Omental fat pad (tissue), 4 donors: ENCODE results near the gene RPS18. TPM values are rescaled to one million over a fixed set of nuclear protein-coding genes. Genes with fewer than 3 reads are reported as not detected.

Experiments used
- ATAC-seq: fragments of 150-250 bp; one replicate; pipeline ENCODE4 v1.9.1; 2016; ENCODE audit warnings: mild to moderate bottlenecking, moderate library complexity; ENCODE audit not compliant: low FRiP score
- DNase-seq: peaks from one replicate; pipeline ENCODE4 v3.0.0-alpha.2; 2019; ENCODE audit warnings: low spot score
- CTCF ChIP-seq, 3 donors: fragments of 450-650 bp; IDR thresholded peaks; one replicate each; pipeline ENCODE4 v1.5.1; 2016 to 2017; ENCODE audit warnings: antibody characterized with exemption in 3 of 3, mild to moderate bottlenecking in 3 of 3, moderate library complexity in 2 of 3
- total RNA-seq, 4 donors: library from RNA; depleted of rRNA; stranded (reverse); fragments of >200 nt; gene quantifications; one replicate each; pipeline ENCODE4 v1.1.0, GENCODE V29; 2016

RPS18 gene
- total RNA-seq, 4 donors from 2014 or later, result 2,708 to 4,129 (median 3,024) TPM

DNA sequence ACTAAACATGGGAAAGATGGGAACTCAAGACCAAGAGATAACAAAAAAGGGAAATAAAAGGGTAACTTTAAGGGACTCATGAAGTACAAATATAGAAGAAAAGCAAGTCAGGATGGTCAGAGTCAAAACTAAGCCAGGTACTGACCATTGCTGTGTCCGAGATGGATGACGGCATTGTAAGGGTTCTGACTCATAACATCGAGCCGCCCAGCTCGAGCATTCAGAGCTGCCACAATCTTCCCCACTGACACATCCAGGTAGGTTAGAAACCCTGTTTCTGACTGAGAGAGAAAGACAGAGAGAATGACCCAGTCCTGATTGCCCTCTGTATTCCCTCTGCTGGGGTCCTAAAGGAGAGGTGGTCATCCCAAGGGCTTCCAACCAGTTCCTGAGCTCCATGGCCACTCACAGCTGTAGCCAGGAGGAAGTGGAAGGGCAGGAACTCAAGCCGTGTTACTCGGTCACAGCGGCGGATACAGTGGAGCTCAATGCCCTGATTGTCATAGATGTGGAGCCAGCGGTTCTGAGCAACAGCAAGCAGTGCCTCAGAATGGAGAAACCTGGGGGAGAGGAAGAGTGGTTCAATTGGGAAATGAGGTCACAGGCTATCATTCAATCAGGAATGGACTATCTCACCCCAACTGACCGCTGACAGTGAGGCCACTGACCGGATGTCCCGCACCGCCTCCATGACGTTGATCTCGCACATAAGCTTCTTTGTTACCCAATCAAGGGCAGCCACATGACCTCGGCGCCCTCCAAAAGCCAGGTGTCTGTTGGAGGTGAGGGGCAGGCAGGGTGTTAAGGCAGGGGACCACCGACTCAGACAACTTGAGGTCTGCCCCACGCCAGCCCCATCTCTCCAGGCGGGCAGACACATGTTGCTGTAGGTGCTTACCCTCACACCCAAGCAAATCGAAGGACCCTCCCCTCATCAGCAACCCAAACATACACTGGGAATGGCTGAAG lies 15.4 kb downstream of the RPS18 start:
- ATAC-seq, result no peak
- no peak for TF ChIP-seq CTCF (IDR thresholded peaks at IDR 0.05)
- no peak for DNase-seq

GRCh38 chr6:33288141-33288920 lies 16.5 kb downstream of the RPS18 start:
- no peak for TF ChIP-seq CTCF (IDR thresholded peaks at IDR 0.05)
- DNase-seq (no peak), ATAC-seq (no peak)

GRCh38 chr6:33288921-33289783 lies 17.3 kb downstream of the RPS18 start, which contains the start of the genes PFDN6 and WDR46:
Gene PFDN6, plus strand, starts transcription at chr6:33289601. Its CDS starts 256 bp downstream, at chr6:33289857.
Gene WDR46, minus strand, starts transcription at chr6:33289239. Its CDS starts 69 bp downstream, at chr6:33289170.
- DNase-seq, result peak; percentile 62
- no peak for TF ChIP-seq CTCF (IDR thresholded peaks at IDR 0.05)
- peak; percentile 93 for ATAC-seq

DNA sequence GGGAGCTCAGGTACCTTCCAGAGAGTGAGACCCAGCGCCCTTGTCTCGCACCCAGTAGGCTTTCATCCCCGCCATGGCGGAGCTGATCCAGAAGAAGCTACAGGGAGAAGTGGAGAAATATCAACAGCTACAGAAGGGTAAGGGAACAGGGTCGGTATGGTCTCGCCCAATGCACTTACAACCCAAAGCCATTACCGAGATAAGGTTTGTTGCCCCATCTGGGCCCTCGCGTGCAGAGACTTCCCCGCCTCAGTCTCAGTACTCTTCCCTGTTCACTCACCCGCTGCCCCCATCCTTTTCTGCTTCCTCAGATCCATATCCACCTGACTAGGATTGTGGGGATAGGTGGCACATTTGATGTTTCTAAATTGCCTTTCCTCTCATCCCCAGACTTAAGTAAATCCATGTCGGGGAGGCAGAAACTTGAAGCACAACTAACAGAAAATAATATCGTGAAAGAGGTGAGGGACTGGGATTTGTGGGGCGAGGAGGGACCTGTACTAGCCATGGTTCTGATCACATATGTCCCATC lies 18.0 kb downstream of the RPS18 start:
- ATAC-seq (no peak), DNase-seq (no peak)
- TF ChIP-seq CTCF (IDR thresholded peaks at IDR 0.05), result no peak

GRCh38 chr6:33290459-33290858 lies 18.6 kb downstream of the RPS18 start:
- no peak for ATAC-seq
- TF ChIP-seq CTCF (IDR thresholded peaks at IDR 0.05), result no peak
- no peak for DNase-seq
